ENCODE results near the gene ST8SIA6.
"Not testable (repeated sequence)": the region's sequence is repeated elsewhere in the genome, so short reads cannot be mapped to it uniquely, and the experiment has no call there.

Gene ST8SIA6

DNA sequence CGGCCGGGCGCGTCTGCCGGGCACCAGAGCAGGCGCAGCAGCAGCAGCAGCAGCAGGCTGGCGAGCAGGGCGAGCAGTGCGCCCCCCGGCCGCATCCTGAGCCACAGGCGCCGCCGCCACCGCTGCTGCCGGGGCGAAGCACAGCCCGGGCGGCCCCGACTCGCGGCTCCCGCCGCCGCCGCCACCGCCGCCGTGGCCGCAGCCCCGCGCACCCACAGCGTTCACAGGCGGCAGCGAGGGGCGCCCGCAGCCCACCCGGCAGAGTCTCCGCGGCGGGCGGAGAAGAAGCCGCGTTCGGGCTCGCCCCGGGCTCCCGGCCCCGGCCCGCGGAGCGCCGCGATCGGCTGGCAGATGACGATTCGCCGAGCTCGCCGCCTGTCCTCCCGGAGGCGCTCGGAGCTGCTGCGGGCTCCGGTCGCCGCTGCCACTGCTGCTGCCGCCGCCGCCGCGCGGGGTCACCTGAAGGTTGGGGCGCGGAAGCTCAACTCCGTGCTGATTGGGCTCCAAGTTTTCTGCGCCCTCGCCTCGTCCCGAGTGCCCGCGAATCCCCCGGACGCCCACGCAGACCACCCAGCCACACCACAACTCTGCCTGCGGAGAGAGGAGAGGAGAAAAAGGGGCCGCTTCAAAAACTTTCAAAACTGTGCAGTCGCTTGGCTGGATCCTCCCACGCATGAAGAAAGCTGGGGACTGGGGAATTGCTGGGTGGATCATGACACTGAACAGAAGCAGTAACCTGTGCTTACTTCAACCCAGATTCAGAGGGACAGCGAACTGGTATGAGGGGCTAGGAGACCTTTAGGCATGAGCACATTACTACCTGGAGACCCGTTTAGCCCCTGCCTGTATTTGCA lies at the start of gene ST8SIA6:
ST8SIA6 (minus strand) TSS at position 435 of the 854 bp plus-strand sequence; CDS start at position 95, 340 bp downstream.
- Histone ChIP-seq H2AFZ (ENCODE audit: low read depth, low read length, severe bottlenecking) (no peak within 1 kb of the TSS), H3K4me2 (ENCODE audit: low read depth, low read length, poor library complexity, severe bottlenecking) (no peak within 1 kb of the TSS), H3K4me3 (ENCODE audit: insufficient read depth, low read length, poor library complexity, severe bottlenecking) (no peak within 1 kb of the TSS)

DNA sequence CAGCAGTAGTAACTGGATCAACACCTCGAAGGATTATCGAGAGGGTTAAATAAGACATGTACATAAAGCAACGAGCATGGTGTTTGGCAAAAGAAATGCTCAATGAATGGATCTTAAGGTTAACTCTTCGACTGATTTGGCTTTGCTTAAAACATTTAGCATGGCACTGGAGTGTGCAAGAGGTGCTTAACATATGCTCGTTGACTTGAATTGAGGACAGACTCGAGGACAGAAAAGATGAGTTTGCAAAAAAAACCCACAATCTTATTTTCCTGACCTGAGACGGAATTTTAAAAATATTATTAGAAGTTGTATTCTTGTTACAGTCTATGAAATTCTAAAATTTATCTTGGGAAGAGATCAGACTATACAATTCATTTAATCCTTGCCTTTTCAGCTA lies 49.4 kb upstream of the ST8SIA6 start:
- H3K9me2 ChIP-seq (replicated peaks; ENCODE audit: insufficient read depth, low read length): no peaks in the 10 kb centered on the region
- no peak overlapping the region for H3K27ac ChIP-seq (ENCODE audit: low read depth, low read length)
- H4K20me1 ChIP-seq (ENCODE audit: low read depth, low read length): no peaks in the 10 kb centered on the region
- H3K79me2 ChIP-seq (ENCODE audit: insufficient read depth, low read length): no peaks in the 10 kb centered on the region
- no peak for TF ChIP-seq EZH2phosphoT487 (conservative IDR thresholded peaks at IDR 0.05; ENCODE audit: low read length)
- no peak for TF ChIP-seq CTCF (IDR thresholded peaks at IDR 0.05; ENCODE audit: insufficient read depth, low read length, poor library complexity, severe bottlenecking)
- H3K27me3 ChIP-seq (ENCODE audit: low read length): no peaks in the 10 kb centered on the region
- no peak overlapping the region for H2AFZ ChIP-seq (ENCODE audit: low read depth, low read length, severe bottlenecking)
- no peak overlapping the region for H3K4me2 ChIP-seq (ENCODE audit: low read depth, low read length, poor library complexity, severe bottlenecking)
- no peaks in the 10 kb centered on the region for H3K9me3 ChIP-seq (ENCODE audit: insufficient read depth, low read length)
- H3K9ac ChIP-seq (ENCODE audit: low read length): no peak overlapping the region
- H3K4me3 ChIP-seq (ENCODE audit: insufficient read depth, low read length, poor library complexity, severe bottlenecking): no peak overlapping the region
- H3F3A ChIP-seq (ENCODE audit: insufficient read depth): no peaks in the 10 kb centered on the region
- no peaks in the 10 kb centered on the region for H3K36me3 ChIP-seq (ENCODE audit: low read length)

More for the DNA sequence above, at the start of gene ST8SIA6:
- Histone ChIP-seq H3K79me2 (ENCODE audit: insufficient read depth, low read length) (no peaks in the 10 kb centered on the region), H3K9ac (ENCODE audit: low read length) (no peak within 1 kb of the TSS), H4K20me1 (ENCODE audit: low read depth, low read length) (no peaks in the 10 kb centered on the region), H3K9me2 (replicated peaks; ENCODE audit: insufficient read depth, low read length) (no peaks in the 10 kb centered on the region), H3K9me3 (ENCODE audit: insufficient read depth, low read length) (no peaks in the 10 kb centered on the region), H3K27ac (ENCODE audit: low read depth, low read length) (no peak within 1 kb of the TSS), H3K27me3 (ENCODE audit: low read length) (no peaks in the 10 kb centered on the region), H3F3A (ENCODE audit: insufficient read depth) (no peaks in the 10 kb centered on the region), H3K36me3 (ENCODE audit: low read length) (no peaks in the 10 kb centered on the region)
- TF ChIP-seq EZH2phosphoT487 (conservative IDR thresholded peaks at IDR 0.05; ENCODE audit: low read length) (no peak), CTCF (IDR thresholded peaks at IDR 0.05; ENCODE audit: insufficient read depth, low read length, poor library complexity, severe bottlenecking) (no peak)

GRCh38 chr10:17502814-17503213 lies 48.4 kb upstream of the ST8SIA6 start:
- no peaks in the 10 kb centered on the region for H3K9me3 ChIP-seq (ENCODE audit: insufficient read depth, low read length)
- H3K4me2 ChIP-seq (ENCODE audit: low read depth, low read length, poor library complexity, severe bottlenecking): no peak overlapping the region
- H4K20me1 ChIP-seq (ENCODE audit: low read depth, low read length): no peaks in the 10 kb centered on the region

DNA sequence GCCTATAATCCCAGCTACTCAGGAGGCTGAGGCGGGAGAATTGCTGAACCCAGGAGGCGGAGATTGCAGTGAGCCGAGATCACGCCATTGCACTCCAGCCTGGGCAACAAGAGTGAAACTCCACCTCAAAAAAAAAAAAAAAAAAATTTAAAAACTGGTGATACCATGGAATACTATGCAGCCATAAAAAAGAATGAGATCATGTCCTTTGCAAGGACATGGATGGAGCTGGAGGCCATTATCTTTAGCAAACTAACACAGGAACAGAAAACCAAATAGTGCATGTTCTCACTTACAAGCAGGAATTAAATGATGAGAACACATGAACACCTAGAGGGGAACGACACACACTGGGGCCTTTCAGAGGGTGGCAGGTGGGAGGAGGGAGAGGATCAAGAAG lies 44.6 kb upstream of the ST8SIA6 start:
- H3K27ac ChIP-seq (ENCODE audit: low read depth, low read length); H4K20me1 ChIP-seq (ENCODE audit: low read depth, low read length); H3K79me2 ChIP-seq (ENCODE audit: insufficient read depth, low read length); H3K36me3 ChIP-seq (ENCODE audit: low read length); H3K4me2 ChIP-seq (ENCODE audit: low read depth, low read length, poor library complexity, severe bottlenecking); H3K9ac ChIP-seq (ENCODE audit: low read length); H3K4me3 ChIP-seq (ENCODE audit: insufficient read depth, low read length, poor library complexity, severe bottlenecking); H3K9me2 ChIP-seq (replicated peaks; ENCODE audit: insufficient read depth, low read length); H3K27me3 ChIP-seq (ENCODE audit: low read length); H3F3A ChIP-seq (ENCODE audit: insufficient read depth); H2AFZ ChIP-seq (ENCODE audit: low read depth, low read length, severe bottlenecking); H3K9me3 ChIP-seq (ENCODE audit: insufficient read depth, low read length): not testable (repeated sequence)

More at GRCh38 chr10:17502814-17503213, 48.4 kb upstream of the ST8SIA6 start:
- no peaks in the 10 kb centered on the region for H3K27me3 ChIP-seq (ENCODE audit: low read length)
- H2AFZ ChIP-seq (ENCODE audit: low read depth, low read length, severe bottlenecking): no peak overlapping the region
- no peaks in the 10 kb centered on the region for H3K9me2 ChIP-seq (replicated peaks; ENCODE audit: insufficient read depth, low read length)
- H3K79me2 ChIP-seq (ENCODE audit: insufficient read depth, low read length): no peaks in the 10 kb centered on the region
- TF ChIP-seq EZH2phosphoT487 (conservative IDR thresholded peaks at IDR 0.05; ENCODE audit: low read length) (no peak), CTCF (IDR thresholded peaks at IDR 0.05; ENCODE audit: insufficient read depth, low read length, poor library complexity, severe bottlenecking) (no peak)
- H3K9ac ChIP-seq (ENCODE audit: low read length): no peak overlapping the region
- no peaks in the 10 kb centered on the region for H3F3A ChIP-seq (ENCODE audit: insufficient read depth)
- H3K27ac ChIP-seq (ENCODE audit: low read depth, low read length): no peak overlapping the region
- no peaks in the 10 kb centered on the region for H3K36me3 ChIP-seq (ENCODE audit: low read length)
- H3K4me3 ChIP-seq (ENCODE audit: insufficient read depth, low read length, poor library complexity, severe bottlenecking): no peak overlapping the region

All from SU-DHL-6 (cell line).